GM18508 (cell line): Measurements from ENCODE around the gene PARP1.
"Not testable (repeated sequence)": the region's sequence is repeated elsewhere in the genome, so short reads cannot be mapped to it uniquely, and the experiment has no call there.

Experiments
- ATAC-seq: cut with Tn5 transposase; IDR thresholded peaks from one replicate; pipeline ENCODE4 v1.9.1; 2021; ENCODE audit warnings: moderate number of reproducible peaks; ENCODE audit not compliant: insufficient read depth, unreplicated experiment

PARP1 gene

GRCh38 chr1:226357416-226357815 lies 50.5 kb downstream of the PARP1 start:
- no peak for ATAC-seq

GRCh38 chr1:226355669-226356551 lies 52.0 kb downstream of the PARP1 start:
- ATAC-seq = no peak

GRCh38 chr1:226355016-226355415 lies 52.9 kb downstream of the PARP1 start:
- ATAC-seq = no peak

GRCh38 chr1:226353698-226354525 lies 54.0 kb downstream of the PARP1 start:
- no peak for ATAC-seq

GRCh38 chr1:226351709-226352108 lies 56.2 kb downstream of the PARP1 start:
- ATAC-seq = no peak

GRCh38 chr1:226350519-226350865 lies 57.4 kb downstream of the PARP1 start:
- ATAC-seq = no peak

- ATAC-seq = no peak
These were observed 57.9 kb downstream of the PARP1 start for GRCh38 chr1:226349801-226350518.

GRCh38 chr1:226349081-226349480 lies 58.8 kb downstream of the PARP1 start:
- no peak for ATAC-seq

- ATAC-seq = no peak
These were observed 63.2 kb downstream of the PARP1 start for GRCh38 chr1:226344441-226345259.

- ATAC-seq = no peak
These were observed 65.2 kb downstream of the PARP1 start for GRCh38 chr1:226342656-226343055.

GRCh38 chr1:226340111-226340510 lies 67.8 kb downstream of the PARP1 start:
- not testable (repeated sequence) for ATAC-seq

GRCh38 chr1:226337276-226337875 lies 70.5 kb downstream of the PARP1 start:
- ATAC-seq = no peak

GRCh38 chr1:226335661-226336060 lies 72.2 kb downstream of the PARP1 start:
- ATAC-seq = no peak

GRCh38 chr1:226332947-226333346 lies 74.9 kb downstream of the PARP1 start:
- no peak for ATAC-seq

GRCh38 chr1:226329237-226329636 lies 78.7 kb downstream of the PARP1 start:
- no peak for ATAC-seq

- no peak for ATAC-seq
These were observed 80.1 kb downstream of the PARP1 start for GRCh38 chr1:226327761-226328162.

GRCh38 chr1:226325178-226325577 lies 82.7 kb downstream of the PARP1 start:
- ATAC-seq = no peak

GRCh38 chr1:226324479-226324878 lies 83.4 kb downstream of the PARP1 start:
- no peak for ATAC-seq

- no peak for ATAC-seq
These were observed 84.9 kb downstream of the PARP1 start for GRCh38 chr1:226322986-226323385.

GRCh38 chr1:226320930-226321329 lies 87.0 kb downstream of the PARP1 start:
- no peak for ATAC-seq
